NCI-H748 treated with DMSO at 0.1 percent for 48 hours (cell line): Measurements from ENCODE around the gene UBP1.
"Not testable (repeated sequence)": the region's sequence is repeated elsewhere in the genome, so short reads cannot be mapped to it uniquely, and the experiment has no call there.

ENCODE experiments used
- DNase-seq: peaks from one replicate; lab custom pipeline; 2025; lab: John Stamatoyannopoulos, UW

Gene UBP1

DNA sequence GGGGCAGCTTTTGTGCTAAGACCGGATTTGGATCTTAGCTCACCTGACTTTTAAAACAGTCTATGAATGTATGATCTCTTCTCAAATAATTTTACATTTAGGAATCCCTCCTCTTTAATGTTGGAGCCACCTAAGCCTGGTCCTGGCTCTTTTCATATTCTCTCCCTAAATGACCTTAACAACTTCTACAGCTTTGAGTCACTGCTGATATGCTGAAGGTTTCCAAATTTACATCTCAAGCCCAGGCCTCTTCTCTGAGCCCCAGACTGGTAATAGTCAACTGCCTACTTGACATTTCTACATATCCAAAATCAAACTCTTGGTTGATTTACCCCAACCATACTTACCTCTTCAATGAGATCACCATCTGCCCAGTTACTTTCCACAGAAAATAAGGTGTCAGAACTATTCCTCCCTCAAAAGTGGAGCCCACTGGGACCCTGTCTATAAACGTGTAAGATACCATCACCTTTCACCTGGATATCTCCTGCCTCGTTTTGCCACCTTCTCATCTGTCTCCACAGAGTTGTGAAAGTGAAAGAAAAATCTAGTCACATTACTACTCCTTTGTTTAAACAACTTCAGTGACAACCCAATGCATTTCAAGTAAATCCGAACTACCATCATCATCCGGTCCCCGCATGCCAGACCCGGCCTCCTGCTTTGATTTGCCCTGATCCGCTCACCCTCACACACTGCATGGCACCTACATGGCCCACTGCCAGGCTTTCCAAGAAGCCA lies 48.8 kb downstream of the UBP1 start:
- DNase-seq = no peak

DNA sequence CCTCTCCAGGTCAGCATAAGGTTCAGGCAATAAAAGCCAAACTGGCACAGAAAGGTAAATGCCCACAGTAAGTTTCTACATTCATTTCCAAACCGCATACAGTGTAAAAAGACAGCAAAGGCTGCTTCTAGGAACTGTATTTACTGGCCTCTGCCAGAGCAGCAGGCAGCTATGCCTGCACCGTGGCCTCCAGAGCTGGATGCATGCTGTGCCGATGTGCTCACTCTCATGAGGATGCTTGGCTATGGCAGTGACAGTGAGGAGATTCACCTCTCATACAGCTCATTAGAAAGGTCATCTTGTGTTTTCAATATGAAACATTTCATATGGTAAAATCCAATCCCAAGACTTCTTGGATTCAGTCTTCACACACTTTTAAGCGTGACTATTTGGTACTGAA lies 50.3 kb downstream of the UBP1 start:
- DNase-seq = no peak

DNA sequence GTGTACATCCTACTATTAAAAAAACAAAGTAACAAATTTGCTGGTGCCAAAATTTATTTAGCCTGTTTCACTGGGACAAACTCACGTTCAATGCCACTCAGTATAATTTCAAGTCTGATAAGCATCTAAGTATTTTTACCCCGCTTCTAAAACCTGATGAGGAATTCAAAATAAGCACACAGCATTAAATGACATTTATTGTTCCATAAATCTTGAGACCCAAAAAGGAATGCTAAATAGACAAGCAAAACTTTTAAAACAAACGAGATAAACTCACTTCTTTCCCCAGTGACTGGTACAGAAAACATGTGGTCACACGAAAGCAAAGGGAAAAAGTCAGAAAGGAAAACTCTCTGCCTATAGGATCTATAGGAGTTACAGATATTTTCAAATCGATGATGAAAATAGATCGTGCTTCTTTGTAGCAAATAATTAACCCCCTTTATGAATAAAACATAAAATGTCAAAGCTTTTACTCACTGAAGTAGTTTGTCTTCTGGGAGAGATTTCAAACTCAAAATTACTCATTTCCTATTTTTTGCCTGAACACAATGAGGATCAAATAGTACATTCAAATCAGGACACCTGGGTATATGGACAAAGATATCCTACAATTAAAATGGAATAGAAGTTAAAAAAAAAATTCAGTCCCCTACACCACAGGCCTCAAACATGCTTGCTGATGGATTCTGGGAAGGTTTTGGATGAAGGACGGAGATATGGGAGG lies 51.7 kb downstream of the UBP1 start:
- no peak for DNase-seq

GRCh38 chr3:33386631-33387030 lies 53.6 kb downstream of the UBP1 start:
- DNase-seq = no peak

DNA sequence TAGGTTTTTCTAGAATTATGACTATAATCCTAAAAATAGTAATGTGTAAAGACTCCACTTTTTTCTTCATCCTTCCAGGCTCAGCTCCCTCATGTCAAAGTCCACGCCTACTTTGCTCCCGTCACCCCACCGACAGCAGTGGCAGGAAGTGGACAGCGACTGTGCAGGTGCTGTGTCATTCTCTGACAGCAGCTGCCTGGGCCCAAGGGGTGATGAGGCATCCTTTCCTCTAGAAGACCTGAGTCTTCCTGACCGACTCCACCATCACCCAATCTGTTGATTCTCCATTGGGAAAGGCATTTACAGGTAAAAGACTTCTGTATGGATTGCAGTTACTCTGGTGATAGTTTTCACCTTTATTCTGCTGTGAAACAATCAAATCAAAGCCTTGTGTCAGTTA lies 54.8 kb downstream of the UBP1 start:
- DNase-seq = no peak

GRCh38 chr3:33383951-33384350 lies 56.3 kb downstream of the UBP1 start:
- no peak for DNase-seq

- no peak for DNase-seq
Measured at GRCh38 chr3:33380653-33381052, 59.6 kb downstream of the UBP1 start.

DNA sequence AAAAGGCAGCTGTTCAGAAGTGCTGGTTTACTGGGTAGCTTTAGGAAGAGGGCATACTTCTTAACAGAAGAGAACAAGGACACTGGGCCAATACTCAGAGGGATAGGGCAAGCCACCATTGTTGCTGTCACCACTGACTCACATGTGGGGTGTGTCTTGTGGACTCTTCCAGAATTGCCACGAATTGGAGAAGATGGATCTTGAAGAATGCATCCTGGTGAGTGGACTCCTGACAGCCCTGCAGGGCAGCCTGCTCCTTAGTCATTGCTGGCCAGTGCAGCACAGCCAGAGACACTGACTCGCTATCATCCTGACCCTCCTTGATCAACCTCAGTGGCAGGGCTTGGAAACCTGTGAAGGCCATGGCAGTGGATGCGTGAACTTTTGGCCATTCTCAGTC lies 62.3 kb downstream of the UBP1 start:
- DNase-seq = no peak

DNA sequence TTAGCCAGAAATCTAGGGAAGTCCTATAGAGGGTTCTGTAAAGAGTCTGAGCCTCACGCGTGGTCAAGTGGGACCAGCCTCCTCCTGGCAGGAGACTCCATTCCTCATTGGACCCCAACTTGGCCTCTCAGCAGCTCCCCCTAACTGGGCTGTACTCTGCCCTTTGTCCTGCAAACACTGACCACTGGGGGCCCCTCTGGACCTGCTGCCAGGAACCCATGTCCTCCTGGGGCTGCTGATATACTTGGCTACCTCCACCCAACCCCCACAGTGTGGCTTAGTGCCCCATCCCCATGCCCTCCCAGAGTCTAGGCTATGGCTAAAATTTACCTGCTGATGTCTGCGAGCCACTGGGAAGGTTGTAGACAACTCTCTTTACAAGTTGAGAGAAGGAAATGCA lies 62.7 kb downstream of the UBP1 start:
- DNase-seq = no peak

DNA sequence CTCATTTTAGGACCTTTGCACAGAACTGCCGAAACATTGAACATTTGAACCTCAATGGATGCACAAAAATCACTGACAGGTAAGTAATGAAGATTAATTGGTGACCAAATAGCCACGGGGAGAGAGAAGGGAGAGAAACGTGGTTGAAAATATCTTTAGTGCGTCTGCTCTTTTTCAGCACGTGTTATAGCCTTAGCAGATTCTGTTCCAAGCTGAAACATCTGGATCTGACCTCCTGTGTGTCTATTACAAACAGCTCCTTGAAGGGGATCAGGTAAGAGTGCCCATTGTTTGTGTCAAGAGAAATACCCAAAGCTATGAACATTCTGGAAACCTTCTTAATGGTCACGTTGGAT lies 67.1 kb downstream of the UBP1 start:
- DNase-seq = no peak

- peak; percentile 12 for DNase-seq
Measured at GRCh38 chr3:33372218-33373081, 67.8 kb downstream of the UBP1 start.

DNA sequence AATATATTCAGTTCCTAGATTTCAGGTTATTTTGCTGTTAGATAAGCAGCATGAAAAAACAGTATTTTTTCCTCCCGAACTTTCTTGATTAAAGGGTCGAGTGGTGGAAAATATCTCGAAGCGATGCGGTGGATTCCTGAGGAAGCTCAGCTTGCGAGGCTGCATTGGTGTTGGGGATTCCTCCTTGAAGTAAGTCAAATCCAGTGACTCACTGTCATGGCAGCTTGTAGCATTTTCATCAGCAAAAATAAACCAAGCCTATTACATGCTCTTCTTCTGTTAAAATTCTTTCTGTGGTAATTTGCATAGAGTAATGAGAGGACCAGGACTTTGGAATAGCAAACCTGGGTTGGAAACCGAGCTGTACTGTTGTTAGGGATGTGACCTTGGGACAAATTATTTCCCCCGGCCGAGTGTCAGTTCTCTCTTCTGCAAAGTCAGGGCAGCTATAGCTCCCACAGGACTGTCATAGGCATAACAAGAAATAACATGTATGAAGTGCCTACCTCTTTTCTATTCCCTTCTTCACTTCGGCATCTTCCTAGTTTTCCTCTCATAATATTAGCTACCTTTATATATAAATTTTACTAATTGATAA lies 75.6 kb downstream of the UBP1 start:
- DNase-seq = no peak

GRCh38 chr3:33364060-33364459 lies 76.1 kb downstream of the UBP1 start:
- DNase-seq = no peak

- no peak for DNase-seq
Measured at GRCh38 chr3:33363113-33363800, 76.9 kb downstream of the UBP1 start.

DNA sequence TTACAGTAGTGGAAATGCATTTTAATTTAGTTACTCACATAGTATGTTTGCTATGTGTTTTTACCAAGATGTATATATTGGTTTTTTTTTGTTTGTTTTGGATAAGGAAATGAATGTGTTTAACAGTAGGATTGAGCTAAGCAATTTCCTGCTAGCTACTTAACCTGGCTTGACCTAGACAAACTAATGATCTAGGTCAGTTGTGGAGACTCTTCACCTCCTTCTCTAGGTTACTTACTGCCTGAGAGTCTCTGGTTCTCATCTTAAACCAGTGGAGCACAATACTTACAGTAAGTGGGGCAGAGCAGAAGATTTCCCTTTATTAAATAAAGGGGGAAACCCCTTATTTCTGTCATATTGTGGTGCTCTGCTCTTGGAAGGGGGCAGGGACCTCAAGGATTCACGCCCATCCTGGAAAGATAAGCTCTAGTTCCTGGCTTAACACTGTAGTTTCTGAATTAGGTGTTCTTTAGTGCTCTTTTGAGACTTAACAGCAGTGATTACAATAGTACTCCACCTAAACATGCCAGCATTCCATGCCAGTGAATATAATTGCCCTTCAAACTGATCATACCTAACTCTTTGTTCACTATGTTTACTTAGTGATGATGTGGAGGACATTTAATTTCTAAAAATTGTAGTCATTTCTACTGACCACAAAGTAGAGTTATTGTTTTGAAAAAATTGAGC lies 79.9 kb downstream of the UBP1 start:
- no peak for DNase-seq

DNA sequence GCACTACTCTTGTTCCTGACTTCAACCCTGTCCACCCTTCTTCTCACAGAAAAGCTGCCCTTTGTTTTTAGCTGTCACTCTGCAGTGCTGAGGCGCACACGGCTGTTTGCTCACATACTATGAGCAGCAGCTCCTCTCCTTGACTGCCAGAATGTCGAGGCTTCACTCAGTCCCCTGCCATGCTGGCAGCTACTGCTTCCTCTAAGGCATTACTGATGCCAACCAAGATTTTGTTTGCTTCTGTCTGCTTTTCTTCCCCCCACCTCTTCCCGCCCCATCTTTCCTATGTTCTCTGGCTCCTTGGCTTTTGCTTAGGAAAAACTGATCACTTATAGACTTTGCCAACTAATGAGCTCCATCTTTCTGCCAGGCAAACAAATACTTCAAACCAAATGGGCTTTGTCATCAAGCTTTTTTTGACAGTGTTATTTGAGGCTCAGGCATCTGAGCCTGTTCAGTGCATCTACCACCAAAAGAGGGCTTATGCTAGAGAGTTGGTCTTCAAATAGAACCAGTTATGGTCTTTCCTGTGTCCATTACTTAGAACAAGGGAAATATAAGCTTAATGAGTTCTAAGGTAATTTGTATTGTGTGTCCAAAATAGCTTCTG lies 81.9 kb downstream of the UBP1 start:
- no peak for DNase-seq

DNA sequence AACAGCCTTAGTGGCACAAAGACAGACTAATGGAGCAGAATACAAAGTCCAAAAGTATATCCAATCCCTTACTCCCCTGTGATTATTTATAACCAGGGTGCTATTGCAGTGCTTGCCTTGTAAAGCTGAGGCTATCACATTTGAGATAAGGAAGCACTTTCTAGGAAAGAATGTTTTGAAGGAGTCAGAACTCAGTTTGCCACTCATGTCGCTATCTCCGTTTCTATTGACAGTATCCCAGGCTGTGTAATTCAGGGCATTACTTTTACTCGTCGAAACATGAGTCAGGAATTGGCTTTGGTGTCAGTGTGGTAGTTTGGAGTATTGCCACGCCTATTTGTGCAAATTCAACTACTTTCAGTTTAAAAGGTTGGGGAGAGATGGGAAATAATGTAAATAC lies 84.6 kb downstream of the UBP1 start:
- no peak for DNase-seq

DNA sequence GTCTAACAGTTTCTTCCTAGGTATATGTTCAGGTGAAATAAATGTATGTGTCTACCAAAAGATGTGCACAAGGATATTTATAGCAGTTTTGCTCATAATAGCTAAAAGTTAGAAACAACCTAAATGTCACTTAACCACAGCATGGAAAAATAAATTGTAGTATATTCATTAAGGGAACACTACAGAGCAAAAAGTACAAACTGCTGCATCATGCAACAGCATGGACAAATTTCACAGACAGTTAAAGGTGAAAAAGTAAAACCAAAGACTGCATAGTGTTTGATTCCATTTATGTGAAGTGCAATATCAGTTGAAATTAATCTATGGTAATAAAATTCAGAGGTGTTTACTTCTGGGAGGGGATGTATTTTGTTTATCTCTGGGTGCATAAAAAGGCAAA lies 100.4 kb downstream of the UBP1 start:
- DNase-seq = no peak

DNA sequence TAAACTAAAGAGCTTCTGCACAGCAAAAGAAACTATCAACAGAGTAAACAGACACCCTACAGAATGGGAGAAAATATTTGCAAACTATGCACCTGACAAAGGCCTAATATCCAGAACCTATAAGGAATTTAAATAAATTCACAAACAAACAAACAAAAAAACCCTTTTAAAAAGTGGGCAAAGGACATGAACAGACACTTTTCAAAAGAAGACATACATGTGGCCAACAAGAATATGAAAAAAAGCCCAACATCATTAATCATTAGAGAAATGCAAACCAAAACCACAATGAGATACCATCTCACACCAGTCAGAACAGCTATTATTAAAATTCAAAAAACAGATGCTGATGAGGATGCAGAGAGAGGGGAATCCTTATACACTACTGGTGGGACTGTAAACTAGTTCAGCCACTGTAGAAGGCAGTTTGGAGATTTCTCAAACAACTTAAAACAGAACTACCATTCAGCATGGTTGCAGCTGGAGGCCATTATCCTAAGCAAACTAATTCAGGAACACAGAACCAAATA lies 101.2 kb downstream of the UBP1 start:
- not testable (repeated sequence) for DNase-seq
